Measurements from ENCODE around the gene CHRNA7.

Gene CHRNA7

DNA sequence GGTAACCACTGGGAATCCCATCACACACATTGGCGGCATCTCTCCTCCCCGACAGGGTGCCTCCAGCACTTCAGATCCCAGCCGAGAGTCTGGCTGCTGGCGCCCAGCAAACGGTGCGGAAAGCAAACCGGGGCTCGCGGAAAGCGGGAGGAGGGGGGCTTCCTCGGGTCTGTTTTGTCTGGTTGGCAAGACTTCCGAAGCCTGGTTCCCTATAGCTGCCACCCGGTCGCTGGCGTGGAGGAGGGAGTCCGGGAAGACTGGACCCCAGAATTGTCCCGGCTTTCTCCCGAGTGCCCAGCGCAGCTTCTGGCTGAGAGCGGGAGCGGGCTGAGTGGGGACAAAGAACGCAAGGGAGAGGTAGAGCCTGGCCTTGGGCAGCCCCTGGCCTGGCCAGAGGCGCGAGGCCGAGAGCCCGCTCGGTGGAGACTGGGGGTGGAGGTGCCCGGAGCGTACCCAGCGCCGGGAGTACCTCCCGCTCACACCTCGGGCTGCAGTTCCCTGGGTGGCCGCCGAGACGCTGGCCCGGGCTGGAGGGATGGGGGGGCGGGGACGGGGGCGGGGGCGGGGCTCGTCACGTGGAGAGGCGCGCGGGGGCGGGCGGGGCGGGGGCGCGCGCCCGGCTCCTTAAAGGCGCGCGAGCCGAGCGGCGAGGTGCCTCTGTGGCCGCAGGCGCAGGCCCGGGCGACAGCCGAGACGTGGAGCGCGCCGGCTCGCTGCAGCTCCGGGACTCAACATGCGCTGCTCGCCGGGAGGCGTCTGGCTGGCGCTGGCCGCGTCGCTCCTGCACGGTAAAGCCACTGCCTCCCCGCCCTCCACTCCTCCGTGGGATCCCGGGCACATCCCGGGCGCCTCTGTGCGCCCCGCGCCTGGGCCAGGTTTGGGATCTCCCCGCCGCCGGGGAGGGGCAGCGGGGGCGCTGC, at the start of gene CHRNA7:
Gene CHRNA7, plus strand, starts transcription at position 654 of the 920 bp plus-strand sequence. Its CDS starts 80 bp downstream, at position 734.
- H3K4me3 ChIP-seq (ENCODE audit: low read depth, low read length), result no peak within 1 kb of the TSS
- H3K36me3 ChIP-seq (ENCODE audit: insufficient read depth, low read length), result no peaks in the 10 kb centered on the region
- H3K79me2 ChIP-seq (ENCODE audit: control insufficient read depth, insufficient read depth, low read length, unreplicated experiment), result no peaks in the 10 kb centered on the region
- H3K4me1 ChIP-seq (ENCODE audit: control insufficient read depth, insufficient read depth, low read length, unreplicated experiment), result no peaks in the 10 kb centered on the region
- peaks cover 53% of the 10 kb centered on the region for H3K27me3 ChIP-seq (ENCODE audit: insufficient read depth, low read length)
- no peak within 1 kb of the TSS for H2AFZ ChIP-seq (ENCODE audit: low read length, unreplicated experiment)
- H3K27ac ChIP-seq (ENCODE audit: low read depth, low read length), result no peak within 1 kb of the TSS

DNA sequence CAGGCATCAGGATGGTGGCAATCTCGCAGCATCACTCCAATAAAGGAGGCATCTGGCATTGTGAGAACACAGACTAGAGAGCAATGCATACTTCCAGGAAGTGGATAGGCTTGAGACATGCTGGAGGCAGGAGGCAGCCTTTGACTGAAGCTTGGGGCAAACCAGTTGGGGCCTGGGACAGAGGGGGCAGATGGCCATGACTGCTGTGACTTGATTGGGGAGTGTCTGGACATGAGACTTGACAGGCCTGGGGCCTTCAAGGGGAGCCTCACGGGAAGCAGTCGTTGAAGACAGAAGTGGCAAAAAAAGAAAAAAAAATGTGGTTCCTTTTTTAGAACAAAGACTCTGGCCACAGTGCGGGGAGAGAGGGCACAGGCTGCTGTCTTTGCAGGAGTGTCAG, 44.7 kb upstream of the CHRNA7 start:
- no peak overlapping the region for H3K4me3 ChIP-seq (ENCODE audit: low read depth, low read length)
- H3K79me2 ChIP-seq (ENCODE audit: control insufficient read depth, insufficient read depth, low read length, unreplicated experiment), result no peaks in the 10 kb centered on the region
- no peak overlapping the region for H2AFZ ChIP-seq (ENCODE audit: low read length, unreplicated experiment)
- no peak overlapping the region for H3K27ac ChIP-seq (ENCODE audit: low read depth, low read length)
- H3K4me1 ChIP-seq (ENCODE audit: control insufficient read depth, insufficient read depth, low read length, unreplicated experiment), result no peaks in the 10 kb centered on the region
- H3K27me3 ChIP-seq (ENCODE audit: insufficient read depth, low read length), result no peaks in the 10 kb centered on the region
- no peaks in the 10 kb centered on the region for H3K36me3 ChIP-seq (ENCODE audit: insufficient read depth, low read length)

DNA sequence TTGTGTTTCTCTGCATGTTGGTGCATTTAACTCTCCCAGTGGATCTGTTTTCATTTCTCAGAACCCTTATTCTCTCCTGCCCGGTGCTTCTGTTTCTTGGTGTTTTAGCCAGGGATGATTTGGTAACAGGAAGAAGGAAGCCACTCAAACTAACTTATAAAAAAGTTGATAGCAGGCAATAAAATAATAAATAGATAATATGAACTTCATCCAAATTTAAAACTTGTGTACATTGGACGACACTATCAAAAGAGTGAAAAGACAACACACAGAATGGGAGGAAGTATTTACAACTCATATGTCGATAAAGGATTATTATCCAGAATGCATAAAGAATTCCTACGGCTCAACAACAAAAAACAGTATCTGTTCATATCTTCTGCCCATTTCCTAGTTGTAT, 37.3 kb upstream of the CHRNA7 start:
- Histone ChIP-seq H3K27ac (ENCODE audit: low read depth, low read length) (no peak overlapping the region), H2AFZ (ENCODE audit: low read length, unreplicated experiment) (no peak overlapping the region), H3K36me3 (ENCODE audit: insufficient read depth, low read length) (no peaks in the 10 kb centered on the region), H3K79me2 (ENCODE audit: control insufficient read depth, insufficient read depth, low read length, unreplicated experiment) (no peaks in the 10 kb centered on the region), H3K4me1 (ENCODE audit: control insufficient read depth, insufficient read depth, low read length, unreplicated experiment) (no peaks in the 10 kb centered on the region), H3K27me3 (ENCODE audit: insufficient read depth, low read length) (no peaks in the 10 kb centered on the region), H3K4me3 (ENCODE audit: low read depth, low read length) (no peak overlapping the region)

DNA sequence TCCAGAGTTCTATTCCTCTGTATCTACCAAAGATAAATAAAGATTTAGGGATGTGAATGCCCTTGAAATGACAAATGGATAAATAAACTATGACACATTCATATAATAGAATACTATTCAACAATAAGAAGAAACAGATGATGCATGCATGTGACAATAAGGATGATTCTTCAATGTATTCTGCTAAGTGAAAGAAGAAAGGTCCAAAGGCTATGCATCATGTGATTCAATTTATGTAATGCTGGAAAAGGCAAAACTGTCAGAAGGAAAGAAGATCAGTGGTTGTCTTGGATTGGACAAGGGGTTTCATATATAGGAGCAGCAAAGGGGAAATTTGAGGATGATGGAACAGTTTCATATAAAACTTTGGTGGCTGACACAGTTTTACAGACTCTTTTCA, 32.6 kb upstream of the CHRNA7 start:
- Histone ChIP-seq H3K4me1 (ENCODE audit: control insufficient read depth, insufficient read depth, low read length, unreplicated experiment) (no peaks in the 10 kb centered on the region), H2AFZ (ENCODE audit: low read length, unreplicated experiment) (no peak overlapping the region), H3K4me3 (ENCODE audit: low read depth, low read length) (no peak overlapping the region), H3K36me3 (ENCODE audit: insufficient read depth, low read length) (no peaks in the 10 kb centered on the region), H3K79me2 (ENCODE audit: control insufficient read depth, insufficient read depth, low read length, unreplicated experiment) (no peaks in the 10 kb centered on the region), H3K27me3 (ENCODE audit: insufficient read depth, low read length) (no peaks in the 10 kb centered on the region), H3K27ac (ENCODE audit: low read depth, low read length) (no peak overlapping the region)

DNA sequence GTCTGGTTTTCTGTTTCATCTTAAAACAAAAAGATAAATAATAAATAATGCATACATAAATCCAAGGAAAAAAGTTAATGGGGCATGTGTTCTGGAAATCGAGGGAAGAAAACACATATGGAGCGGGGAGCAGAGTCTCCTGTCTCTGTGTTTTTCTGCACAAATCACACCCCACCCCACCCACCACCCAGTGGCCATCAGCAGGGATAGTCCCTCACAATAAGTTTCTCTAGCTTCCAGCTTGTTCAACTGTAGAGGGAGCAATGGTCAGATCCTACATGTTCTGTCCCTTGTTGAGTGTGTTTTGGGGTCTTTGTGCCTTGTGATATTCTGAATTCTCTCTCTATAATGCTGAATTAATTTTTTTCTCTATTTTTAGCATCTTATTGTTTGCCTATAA, 26.8 kb upstream of the CHRNA7 start:
- Histone ChIP-seq H3K4me1 (ENCODE audit: control insufficient read depth, insufficient read depth, low read length, unreplicated experiment) (no peaks in the 10 kb centered on the region), H3K4me3 (ENCODE audit: low read depth, low read length) (no peak overlapping the region), H2AFZ (ENCODE audit: low read length, unreplicated experiment) (no peak overlapping the region), H3K79me2 (ENCODE audit: control insufficient read depth, insufficient read depth, low read length, unreplicated experiment) (no peaks in the 10 kb centered on the region), H3K27ac (ENCODE audit: low read depth, low read length) (no peak overlapping the region), H3K36me3 (ENCODE audit: insufficient read depth, low read length) (no peaks in the 10 kb centered on the region), H3K27me3 (ENCODE audit: insufficient read depth, low read length) (no peaks in the 10 kb centered on the region)

DNA sequence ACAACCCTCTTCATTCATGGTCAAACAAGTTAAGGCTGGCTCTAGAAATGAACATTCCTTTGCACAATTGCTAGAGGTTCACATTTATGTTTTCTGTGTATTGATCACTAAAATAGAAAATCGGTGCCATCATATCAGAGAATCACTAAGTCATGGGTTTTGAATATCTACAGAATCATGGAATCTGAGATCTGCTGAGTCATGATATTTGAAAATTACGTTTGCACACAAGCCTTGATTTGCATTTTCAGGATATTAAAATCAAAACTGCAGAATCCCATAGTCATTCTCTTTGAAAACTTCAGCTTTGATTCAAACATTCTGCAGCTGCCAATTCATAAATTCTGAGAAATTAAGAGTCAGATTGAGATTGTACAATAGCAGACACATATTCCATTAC, 26.1 kb upstream of the CHRNA7 start:
- Histone ChIP-seq H2AFZ (ENCODE audit: low read length, unreplicated experiment) (no peak overlapping the region), H3K4me1 (ENCODE audit: control insufficient read depth, insufficient read depth, low read length, unreplicated experiment) (no peaks in the 10 kb centered on the region), H3K27ac (ENCODE audit: low read depth, low read length) (no peak overlapping the region), H3K36me3 (ENCODE audit: insufficient read depth, low read length) (no peaks in the 10 kb centered on the region), H3K79me2 (ENCODE audit: control insufficient read depth, insufficient read depth, low read length, unreplicated experiment) (no peaks in the 10 kb centered on the region), H3K27me3 (ENCODE audit: insufficient read depth, low read length) (no peaks in the 10 kb centered on the region), H3K4me3 (ENCODE audit: low read depth, low read length) (no peak overlapping the region)

DNA sequence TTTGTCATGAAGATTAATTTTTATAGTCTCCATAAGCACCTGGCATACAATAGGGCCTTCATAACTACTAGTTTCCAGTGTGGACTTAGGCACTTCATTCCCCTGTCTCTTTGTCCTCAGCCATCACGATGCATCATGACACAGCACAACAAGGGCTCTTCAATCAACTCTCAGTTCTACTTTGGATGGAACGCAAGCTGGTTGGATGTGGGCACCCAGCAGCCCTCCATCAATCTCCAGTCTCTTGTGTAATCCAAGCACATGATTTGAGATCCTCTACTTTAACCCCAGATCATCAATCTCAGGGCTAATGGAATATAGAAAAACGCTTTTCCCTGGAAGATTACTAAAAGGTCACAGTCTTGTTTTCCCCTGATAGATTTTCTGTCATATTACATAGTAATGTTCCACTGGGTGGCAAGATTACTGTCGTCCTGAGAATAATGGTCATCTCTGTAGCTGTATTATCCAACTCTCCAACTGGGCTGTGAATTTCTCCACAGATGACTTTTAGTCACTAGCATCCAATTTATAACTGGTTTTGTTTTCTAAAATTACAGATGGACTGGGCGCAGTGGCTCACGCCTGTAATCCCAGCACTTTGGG, 22.9 kb upstream of the CHRNA7 start:
- no peak overlapping the region for H3K27ac ChIP-seq (ENCODE audit: low read depth, low read length)
- H3K4me1 ChIP-seq (ENCODE audit: control insufficient read depth, insufficient read depth, low read length, unreplicated experiment), result no peaks in the 10 kb centered on the region
- no peaks in the 10 kb centered on the region for H3K79me2 ChIP-seq (ENCODE audit: control insufficient read depth, insufficient read depth, low read length, unreplicated experiment)
- no peaks in the 10 kb centered on the region for H3K27me3 ChIP-seq (ENCODE audit: insufficient read depth, low read length)
- no peaks in the 10 kb centered on the region for H3K36me3 ChIP-seq (ENCODE audit: insufficient read depth, low read length)
- H3K4me3 ChIP-seq (ENCODE audit: low read depth, low read length), result no peak overlapping the region
- H2AFZ ChIP-seq (ENCODE audit: low read length, unreplicated experiment), result no peak overlapping the region

DNA sequence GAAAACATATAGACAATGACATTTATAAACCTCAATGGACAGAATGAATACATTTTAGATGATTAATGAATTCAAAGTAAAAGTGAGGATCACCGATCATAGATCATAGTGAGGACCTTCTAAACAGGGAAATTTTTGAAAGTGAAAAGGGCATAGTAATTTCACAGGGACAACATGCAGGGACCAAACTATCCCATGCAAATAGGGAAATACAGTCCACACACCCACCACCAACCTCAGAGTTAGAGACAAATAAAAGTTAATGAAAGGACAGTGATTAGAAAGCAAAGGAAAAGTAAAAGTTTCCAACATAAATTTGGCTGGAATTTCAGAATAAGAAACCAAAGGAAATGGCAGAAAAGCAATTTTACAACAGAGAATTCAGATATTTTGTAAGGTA, 15.4 kb upstream of the CHRNA7 start:
- Histone ChIP-seq H3K27me3 (ENCODE audit: insufficient read depth, low read length) (no peaks in the 10 kb centered on the region), H2AFZ (ENCODE audit: low read length, unreplicated experiment) (no peak overlapping the region), H3K36me3 (ENCODE audit: insufficient read depth, low read length) (no peaks in the 10 kb centered on the region), H3K4me3 (ENCODE audit: low read depth, low read length) (no peak overlapping the region), H3K27ac (ENCODE audit: low read depth, low read length) (no peak overlapping the region), H3K79me2 (ENCODE audit: control insufficient read depth, insufficient read depth, low read length, unreplicated experiment) (no peaks in the 10 kb centered on the region), H3K4me1 (ENCODE audit: control insufficient read depth, insufficient read depth, low read length, unreplicated experiment) (no peaks in the 10 kb centered on the region)

DNA sequence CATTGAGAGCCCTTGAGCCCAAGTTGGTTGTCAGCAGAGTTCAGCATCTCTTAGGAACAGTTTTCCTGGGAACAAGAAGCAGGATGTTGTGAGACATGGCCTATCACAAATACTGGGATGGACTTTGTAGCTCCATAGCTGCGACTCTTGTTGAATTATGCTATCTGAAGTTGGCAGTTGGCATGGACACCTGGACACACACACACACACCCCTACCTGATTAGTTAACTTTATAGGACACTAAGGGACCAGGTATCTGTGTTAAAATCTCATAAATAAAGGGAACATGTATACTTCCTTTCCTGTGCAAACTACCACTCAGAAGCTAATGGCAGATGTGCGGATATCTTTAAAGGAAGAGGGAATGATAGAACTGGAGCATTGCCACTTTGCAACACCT, 10.2 kb upstream of the CHRNA7 start:
- no peaks in the 10 kb centered on the region for H3K79me2 ChIP-seq (ENCODE audit: control insufficient read depth, insufficient read depth, low read length, unreplicated experiment)
- no peaks in the 10 kb centered on the region for H3K36me3 ChIP-seq (ENCODE audit: insufficient read depth, low read length)
- no peak overlapping the region for H2AFZ ChIP-seq (ENCODE audit: low read length, unreplicated experiment)
- no peaks in the 10 kb centered on the region; the same call in 1 of the 2 replicates for H3K27me3 ChIP-seq (ENCODE audit: insufficient read depth, low read length)
- no peak overlapping the region for H3K27ac ChIP-seq (ENCODE audit: low read depth, low read length)
- no peaks in the 10 kb centered on the region for H3K4me1 ChIP-seq (ENCODE audit: control insufficient read depth, insufficient read depth, low read length, unreplicated experiment)
- H3K4me3 ChIP-seq (ENCODE audit: low read depth, low read length), result no peak overlapping the region

DNA sequence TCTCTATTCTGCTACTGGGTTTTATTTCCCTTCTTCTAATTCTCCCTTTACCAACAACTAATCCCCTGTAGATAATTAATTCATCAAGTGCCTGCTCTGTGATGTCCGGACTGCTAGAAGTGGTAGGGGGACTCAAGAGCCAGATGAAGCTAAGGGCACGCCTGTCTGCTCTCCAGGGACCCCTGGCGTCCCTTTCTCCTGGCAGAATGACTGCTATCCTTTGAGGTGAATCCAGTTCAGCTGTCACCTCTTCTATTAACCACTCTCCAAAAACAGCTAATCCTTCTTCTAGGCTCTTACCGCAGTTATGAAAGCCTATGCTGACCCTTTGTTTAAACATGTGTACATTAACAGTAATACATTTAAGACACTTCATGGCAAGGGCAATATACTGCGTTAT, 1.4 kb upstream of the CHRNA7 start:
- Histone ChIP-seq H3K79me2 (ENCODE audit: control insufficient read depth, insufficient read depth, low read length, unreplicated experiment) (no peaks in the 10 kb centered on the region), H3K27me3 (ENCODE audit: insufficient read depth, low read length) (peaks cover 53% of the 10 kb centered on the region), H3K4me3 (ENCODE audit: low read depth, low read length) (no peak overlapping the region), H2AFZ (ENCODE audit: low read length, unreplicated experiment) (no peak overlapping the region), H3K36me3 (ENCODE audit: insufficient read depth, low read length) (no peaks in the 10 kb centered on the region), H3K27ac (ENCODE audit: low read depth, low read length) (no peak overlapping the region), H3K4me1 (ENCODE audit: control insufficient read depth, insufficient read depth, low read length, unreplicated experiment) (no peaks in the 10 kb centered on the region)

DNA sequence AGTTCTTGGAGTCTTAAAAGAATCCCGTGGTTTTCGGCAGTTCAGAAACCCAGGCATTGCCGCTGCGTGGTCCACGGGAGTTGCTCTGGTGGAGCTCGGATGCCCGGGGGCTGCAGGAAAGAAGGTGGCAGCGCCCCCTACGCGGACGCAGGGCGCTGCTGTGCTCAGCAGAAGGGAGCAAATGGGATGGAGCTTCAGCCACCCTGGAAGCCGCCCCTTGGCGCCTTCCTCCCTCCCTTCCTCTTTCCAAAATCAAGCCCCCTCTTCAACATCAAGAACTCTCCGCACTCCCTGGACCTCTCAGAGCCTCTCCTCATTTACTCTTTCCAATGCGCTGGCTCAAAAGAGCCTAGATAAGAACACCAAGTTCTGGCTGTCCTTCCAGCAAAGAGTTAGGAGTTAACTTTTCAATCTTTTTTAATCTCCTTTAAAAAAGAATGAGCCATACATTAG, 880 bp upstream of the CHRNA7 start:
- Histone ChIP-seq H3K27me3 (ENCODE audit: insufficient read depth, low read length) (peaks cover 53% of the 10 kb centered on the region), H3K27ac (ENCODE audit: low read depth, low read length) (no peak overlapping the region), H3K4me1 (ENCODE audit: control insufficient read depth, insufficient read depth, low read length, unreplicated experiment) (no peaks in the 10 kb centered on the region), H3K36me3 (ENCODE audit: insufficient read depth, low read length) (no peaks in the 10 kb centered on the region), H2AFZ (ENCODE audit: low read length, unreplicated experiment) (no peak overlapping the region), H3K4me3 (ENCODE audit: low read depth, low read length) (no peak overlapping the region), H3K79me2 (ENCODE audit: control insufficient read depth, insufficient read depth, low read length, unreplicated experiment) (no peaks in the 10 kb centered on the region)
